ENCODE results near the gene TCF7L2.

DNA sequence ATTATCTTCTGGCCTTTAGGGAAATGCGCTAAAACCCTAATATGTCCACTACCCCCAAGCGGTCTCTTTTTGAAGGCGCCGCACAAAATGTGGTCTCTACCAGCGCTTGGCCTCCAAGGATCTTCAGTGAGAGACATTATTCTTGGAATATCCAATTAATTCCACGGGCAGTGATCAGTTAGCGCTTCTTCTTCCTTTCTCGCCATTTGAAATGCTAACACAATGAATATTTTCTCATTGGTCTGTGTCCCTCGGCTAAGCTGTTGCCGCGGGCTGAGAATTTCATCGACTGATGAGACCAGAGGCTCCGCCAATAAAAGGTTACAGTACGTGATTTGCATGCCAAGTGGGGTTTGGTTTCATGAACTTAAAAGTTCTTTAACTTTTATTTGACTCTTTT, 169.8 kb downstream of the TCF7L2 start:
- TF ChIP-seq, protein P1, sequence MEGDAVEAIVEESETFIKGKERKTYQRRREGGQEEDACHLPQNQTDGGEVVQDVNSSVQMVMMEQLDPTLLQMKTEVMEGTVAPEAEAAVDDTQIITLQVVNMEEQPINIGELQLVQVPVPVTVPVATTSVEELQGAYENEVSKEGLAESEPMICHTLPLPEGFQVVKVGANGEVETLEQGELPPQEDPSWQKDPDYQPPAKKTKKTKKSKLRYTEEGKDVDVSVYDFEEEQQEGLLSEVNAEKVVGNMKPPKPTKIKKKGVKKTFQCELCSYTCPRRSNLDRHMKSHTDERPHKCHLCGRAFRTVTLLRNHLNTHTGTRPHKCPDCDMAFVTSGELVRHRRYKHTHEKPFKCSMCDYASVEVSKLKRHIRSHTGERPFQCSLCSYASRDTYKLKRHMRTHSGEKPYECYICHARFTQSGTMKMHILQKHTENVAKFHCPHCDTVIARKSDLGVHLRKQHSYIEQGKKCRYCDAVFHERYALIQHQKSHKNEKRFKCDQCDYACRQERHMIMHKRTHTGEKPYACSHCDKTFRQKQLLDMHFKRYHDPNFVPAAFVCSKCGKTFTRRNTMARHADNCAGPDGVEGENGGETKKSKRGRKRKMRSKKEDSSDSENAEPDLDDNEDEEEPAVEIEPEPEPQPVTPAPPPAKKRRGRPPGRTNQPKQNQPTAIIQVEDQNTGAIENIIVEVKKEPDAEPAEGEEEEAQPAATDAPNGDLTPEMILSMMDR (conservative IDR thresholded peaks at IDR 0.05 in 1 of 2, IDR thresholded peaks at IDR 0.05 in 1 of 2; ENCODE audit: low read depth in 1 of 2, low read length in 2 of 2): no peak
- no peak for TF ChIP-seq EZH2 (IDR thresholded peaks at IDR 0.05; ENCODE audit: low read length, missing control alignments)
